Hepatocyte (in vitro differentiated cells): ENCODE measurements around the gene PHF23. TPM values are rescaled to one million over a fixed set of nuclear protein-coding genes. Genes with fewer than 3 reads are reported as not detected.

Experiments used
- DNase-seq: peaks from one replicate; pipeline ENCODE4 v3.0.0-alpha.2; 2016; ENCODE audit warnings: low spot score
- H2AFZ ChIP-seq: fragments of 200-600 bp; sonication (generic); 2 replicates; pipeline ENCODE4 v1.6.0; 2016; ENCODE audit warnings: antibody characterized with exemption, mild to moderate bottlenecking
- H3K27ac ChIP-seq: fragments of 200-600 bp; sonication (generic); 2 replicates; pipeline ENCODE4 v1.5.1; 2016; ENCODE audit warnings: mild to moderate bottlenecking
- H3K27me3 ChIP-seq: fragments of 200-600 bp; sonication (generic); 2 replicates; pipeline ENCODE4 v1.6.1; 2016
- H3K36me3 ChIP-seq: fragments of 200-600 bp; sonication (generic); replicated peaks from 2 replicates; pipeline ENCODE4 v1.5.1; 2016; ENCODE audit warnings: low read depth; ENCODE audit not compliant: insufficient read depth
- H3K4me1 ChIP-seq: fragments of 200-600 bp; sonication (generic); 2 replicates; pipeline ENCODE4 v1.5.1; 2016; ENCODE audit warnings: mild to moderate bottlenecking, moderate library complexity; ENCODE audit not compliant: insufficient read depth
- H3K4me2 ChIP-seq: fragments of 200-600 bp; sonication (generic); 2 replicates; pipeline ENCODE4 v1.6.0; 2016
- H3K4me3 ChIP-seq: fragments of 200-600 bp; sonication (generic); 2 replicates; pipeline ENCODE4 v1.5.1; 2016; ENCODE audit warnings: mild to moderate bottlenecking
- H3K79me2 ChIP-seq: fragments of 200-600 bp; sonication (generic); 2 replicates; pipeline ENCODE4 v1.6.0; 2017; ENCODE audit warnings: mild to moderate bottlenecking
- H3K9me2 ChIP-seq: fragments of 200-600 bp; sonication (generic); replicated peaks from 2 replicates; pipeline ENCODE4 v1.6.0; 2017; ENCODE audit warnings: mild to moderate bottlenecking; ENCODE audit not compliant: insufficient read depth
- H3K9me3 ChIP-seq: fragments of 200-600 bp; sonication (generic); 2 replicates; pipeline ENCODE4 v1.5.1; 2016; ENCODE audit warnings: low read depth, mild to moderate bottlenecking
- H4K20me1 ChIP-seq: fragments of 200-600 bp; sonication (generic); 2 replicates; pipeline ENCODE4 v1.6.0; 2016; ENCODE audit warnings: mild to moderate bottlenecking; ENCODE audit not compliant: insufficient read depth, poor library complexity, severe bottlenecking
- EZH2 ChIP-seq: fragments of 200-600 bp; sonication (generic); IDR thresholded peaks from 2 replicates; pipeline ENCODE4 v1.6.1; 2016; ENCODE audit warnings: antibody characterized with exemption, mild to moderate bottlenecking, borderline replicate concordance
- EZH2phosphoT487 ChIP-seq: fragments of 200-600 bp; sonication (generic); IDR thresholded peaks from one replicate; pipeline ENCODE4 v1.6.1; 2018; ENCODE audit warnings: antibody characterized with exemption, mild to moderate bottlenecking, low read depth, moderate library complexity; ENCODE audit not compliant: unreplicated experiment, severe bottlenecking
- WGBS: methylation state at CpG from one replicate; pipeline ENCODE4 v1.1.6; 2016; ENCODE audit warnings: low lambda C conversion rate; ENCODE audit errors: missing lambda C conversion rate; 5-methylcytosine and 5-hydroxymethylcytosine counted together
- polyA plus RNA-seq: library from polyadenylated mRNA; unstranded; fragments of >200 nt; fragmentation: Nextera tagmentation; extraction: Ambion mirVana; gene quantifications from 2 replicates; pipeline ENCODE4 v1.2.1, GENCODE V29; 2016
- total RNA-seq: library from RNA; depleted of rRNA; stranded (reverse); fragments of >200 nt; gene quantifications from 2 replicates; pipeline ENCODE4 v1.2.3, GENCODE V29; 2014
- TF ChIP-seq, protein P1 (sequence below): fragments of 200-600 bp; sonication (generic); IDR thresholded peaks from 2 replicates; pipeline ENCODE4 v1.5.1; 2016; ENCODE audit warnings: antibody characterized with exemption, mild to moderate bottlenecking; ENCODE audit not compliant: poor library complexity

PHF23 gene
- total and polyA plus RNA-seq, 2 experiments from 2014 or later, result 53.9 to 78.6 TPM

DNA sequence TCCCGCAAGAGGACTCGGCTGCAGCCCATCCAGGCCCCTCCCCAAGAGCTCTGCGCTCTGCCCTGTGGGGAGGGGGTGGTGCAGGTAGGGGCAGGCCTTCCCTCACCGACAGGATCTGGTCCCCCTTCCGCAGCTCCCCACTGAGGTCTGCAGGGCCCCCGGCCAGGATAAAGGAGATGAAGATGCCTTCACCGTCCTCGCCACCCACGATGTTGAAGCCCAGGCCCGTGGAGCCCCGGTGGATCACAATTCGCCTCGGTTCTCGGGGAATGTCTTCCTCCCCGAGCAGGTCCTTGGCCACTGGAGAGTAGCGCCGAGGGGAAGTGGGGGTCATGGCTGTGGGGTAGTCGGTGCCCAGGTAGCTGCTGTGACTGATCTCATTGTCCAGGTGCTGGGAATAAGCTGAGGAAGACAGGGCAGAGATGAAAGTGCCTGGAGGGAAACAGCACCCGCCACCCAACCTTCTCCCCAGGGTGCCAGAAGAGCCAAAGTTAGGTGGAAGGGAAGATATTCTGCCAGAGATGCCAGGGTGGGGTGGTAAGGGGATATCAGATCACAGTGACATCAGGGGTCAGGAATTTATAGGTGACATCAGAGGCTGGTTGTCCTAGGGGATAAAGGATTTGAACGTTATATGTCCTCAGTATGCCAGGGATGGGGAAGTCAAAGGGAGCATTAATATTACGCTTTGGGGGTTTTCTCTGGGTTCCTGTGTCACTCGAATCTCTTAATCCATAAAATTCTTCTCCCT, 42.4 kb downstream of the PHF23 start:
- no peaks in the 10 kb centered on the region for H3K36me3 ChIP-seq
- no peak overlapping the region for H3K4me2 ChIP-seq
- H3K27ac ChIP-seq, result no peak overlapping the region
- no peaks in the 10 kb centered on the region for H3K4me1 ChIP-seq
- no peaks in the 10 kb centered on the region for H3K27me3 ChIP-seq
- H3K9me2 ChIP-seq, result no peaks in the 10 kb centered on the region
- WGBS, result 95% methylated on average over 22 of the region's 22 CpGs
- DNase-seq, result no peak
- no peak for TF ChIP-seq EZH2
- TF ChIP-seq, protein P1, sequence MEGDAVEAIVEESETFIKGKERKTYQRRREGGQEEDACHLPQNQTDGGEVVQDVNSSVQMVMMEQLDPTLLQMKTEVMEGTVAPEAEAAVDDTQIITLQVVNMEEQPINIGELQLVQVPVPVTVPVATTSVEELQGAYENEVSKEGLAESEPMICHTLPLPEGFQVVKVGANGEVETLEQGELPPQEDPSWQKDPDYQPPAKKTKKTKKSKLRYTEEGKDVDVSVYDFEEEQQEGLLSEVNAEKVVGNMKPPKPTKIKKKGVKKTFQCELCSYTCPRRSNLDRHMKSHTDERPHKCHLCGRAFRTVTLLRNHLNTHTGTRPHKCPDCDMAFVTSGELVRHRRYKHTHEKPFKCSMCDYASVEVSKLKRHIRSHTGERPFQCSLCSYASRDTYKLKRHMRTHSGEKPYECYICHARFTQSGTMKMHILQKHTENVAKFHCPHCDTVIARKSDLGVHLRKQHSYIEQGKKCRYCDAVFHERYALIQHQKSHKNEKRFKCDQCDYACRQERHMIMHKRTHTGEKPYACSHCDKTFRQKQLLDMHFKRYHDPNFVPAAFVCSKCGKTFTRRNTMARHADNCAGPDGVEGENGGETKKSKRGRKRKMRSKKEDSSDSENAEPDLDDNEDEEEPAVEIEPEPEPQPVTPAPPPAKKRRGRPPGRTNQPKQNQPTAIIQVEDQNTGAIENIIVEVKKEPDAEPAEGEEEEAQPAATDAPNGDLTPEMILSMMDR, result no peak
- no peak for TF ChIP-seq EZH2phosphoT487
- no peak overlapping the region for H3K4me3 ChIP-seq
- no peaks in the 10 kb centered on the region for H4K20me1 ChIP-seq
- H2AFZ ChIP-seq, result no peak overlapping the region
- no peaks in the 10 kb centered on the region for H3K79me2 ChIP-seq
- H3K9me3 ChIP-seq, result no peaks in the 10 kb centered on the region

GRCh38 chr17:7195971-7196370, 43.3 kb downstream of the PHF23 start:
- H3K4me3 ChIP-seq, result no peak overlapping the region
- WGBS, result 94% methylated on average over 12 of the region's 12 CpGs

GRCh38 chr17:7192271-7192937, 46.9 kb downstream of the PHF23 start:
- Histone ChIP-seq H2AFZ (no peak overlapping the region), H3K9me2 (no peaks in the 10 kb centered on the region), H3K9me3 (no peaks in the 10 kb centered on the region), H3K4me1 (no peaks in the 10 kb centered on the region), H3K27ac (no peak overlapping the region), H3K36me3 (no peaks in the 10 kb centered on the region), H3K27me3 (no peaks in the 10 kb centered on the region), H3K79me2 (no peaks in the 10 kb centered on the region), H3K4me3 (no peak overlapping the region), H3K4me2 (no peak overlapping the region), H4K20me1 (no peaks in the 10 kb centered on the region)
- DNase-seq, result no peak
- TF ChIP-seq EZH2 (no peak), EZH2phosphoT487 (no peak)
- TF ChIP-seq, protein P1, result no peak
- 100% methylated on average over 4 of the region's 12 CpGs for WGBS

More at GRCh38 chr17:7195971-7196370, 43.3 kb downstream of the PHF23 start:
- DNase-seq, result no peak
- H3K9me2 ChIP-seq, result no peaks in the 10 kb centered on the region
- TF ChIP-seq, protein P1, result no peak
- TF ChIP-seq EZH2 (no peak), EZH2phosphoT487 (no peak)
- no peaks in the 10 kb centered on the region for H4K20me1 ChIP-seq
- H3K4me1 ChIP-seq, result no peaks in the 10 kb centered on the region
- no peaks in the 10 kb centered on the region for H3K27me3 ChIP-seq
- H2AFZ ChIP-seq, result no peak overlapping the region
- H3K27ac ChIP-seq, result no peak overlapping the region
- no peaks in the 10 kb centered on the region for H3K9me3 ChIP-seq
- no peaks in the 10 kb centered on the region for H3K36me3 ChIP-seq
- H3K79me2 ChIP-seq, result no peaks in the 10 kb centered on the region
- no peak overlapping the region for H3K4me2 ChIP-seq
